K562 treated with DMSO at 1 percent for 48 hours (cell line): Measurements from ENCODE around the gene DMRTA2. TPM values are rescaled to one million over a fixed set of nuclear protein-coding genes. Genes with fewer than 3 reads are reported as not detected.

Experiments
- total RNA-seq: library from RNA; unstranded; fragments of 300-600 nt; gene quantifications from 2 replicates; pipeline ENCODE4 v1.2.3, GENCODE V29; 2022; ENCODE audit warnings: low replicate concordance; ENCODE audit errors: extremely low read depth

DMRTA2 gene
- total RNA-seq, result not detected in 2 replicates

GRCh38 chr1:50422946-50423669, at the start of gene DMRTA2:
Gene DMRTA2, minus strand, starts transcription at chr1:50423443. Its CDS starts 1,907 bp downstream, at chr1:50421536.

